Body of pancreas (tissue), 4 donors: ENCODE results near the gene SH3GL1.

Experiments
- POLR2A ChIP-seq, 3 donors: fragments of 450-650 bp; IDR thresholded peaks; one replicate each; pipeline ENCODE4 v1.6.1; 2016; ENCODE audit warnings: antibody characterized with exemption in 3 of 3, mild to moderate bottlenecking in 2 of 3
- TF ChIP-seq, protein P1 (sequence below), 7 experiments: fragments of 450-650 bp in 4 of 7; fragments of 200-600 bp in 3 of 7; sonication (generic) in 3 of 7; IDR thresholded peaks; one replicate each; pipeline ENCODE4 v1.5.1; 2016 to 2019; ENCODE audit warnings: antibody characterized with exemption in 7 of 7

DNA sequence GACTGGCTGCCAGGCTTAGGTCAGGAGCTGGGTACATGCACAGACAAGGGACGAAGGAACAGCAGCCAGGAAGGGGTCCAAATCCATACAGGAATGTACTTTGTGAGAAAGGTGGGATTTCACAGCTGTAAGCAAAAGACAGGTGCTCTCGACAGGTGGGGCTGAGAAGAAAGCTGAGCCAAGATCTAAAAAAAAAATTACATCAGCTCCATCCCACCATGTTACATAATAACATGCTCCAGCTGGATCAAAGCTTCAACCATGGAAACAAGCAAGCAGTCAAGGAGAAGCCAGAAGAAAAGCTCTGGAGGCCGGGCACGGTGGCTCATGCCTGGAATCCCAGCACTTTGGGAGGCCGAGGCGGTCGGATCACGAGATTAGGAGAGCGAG lies 49.3 kb upstream of the SH3GL1 start:
- no peak for TF ChIP-seq POLR2A (IDR thresholded peaks at IDR 0.05)
- TF ChIP-seq, protein P1, sequence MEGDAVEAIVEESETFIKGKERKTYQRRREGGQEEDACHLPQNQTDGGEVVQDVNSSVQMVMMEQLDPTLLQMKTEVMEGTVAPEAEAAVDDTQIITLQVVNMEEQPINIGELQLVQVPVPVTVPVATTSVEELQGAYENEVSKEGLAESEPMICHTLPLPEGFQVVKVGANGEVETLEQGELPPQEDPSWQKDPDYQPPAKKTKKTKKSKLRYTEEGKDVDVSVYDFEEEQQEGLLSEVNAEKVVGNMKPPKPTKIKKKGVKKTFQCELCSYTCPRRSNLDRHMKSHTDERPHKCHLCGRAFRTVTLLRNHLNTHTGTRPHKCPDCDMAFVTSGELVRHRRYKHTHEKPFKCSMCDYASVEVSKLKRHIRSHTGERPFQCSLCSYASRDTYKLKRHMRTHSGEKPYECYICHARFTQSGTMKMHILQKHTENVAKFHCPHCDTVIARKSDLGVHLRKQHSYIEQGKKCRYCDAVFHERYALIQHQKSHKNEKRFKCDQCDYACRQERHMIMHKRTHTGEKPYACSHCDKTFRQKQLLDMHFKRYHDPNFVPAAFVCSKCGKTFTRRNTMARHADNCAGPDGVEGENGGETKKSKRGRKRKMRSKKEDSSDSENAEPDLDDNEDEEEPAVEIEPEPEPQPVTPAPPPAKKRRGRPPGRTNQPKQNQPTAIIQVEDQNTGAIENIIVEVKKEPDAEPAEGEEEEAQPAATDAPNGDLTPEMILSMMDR (IDR thresholded peaks at IDR 0.05): no peak
